ENCODE data around the gene CFAP69. TPM values are rescaled to one million over a fixed set of nuclear protein-coding genes. Genes with fewer than 3 reads are reported as not detected.

CFAP69 gene
- total RNA-seq: not detected
- polyA plus RNA-seq (2013, experiment 1 of 2): 0.08 TPM
- polyA plus RNA-seq (2013, experiment 2 of 2): 0.18 TPM
- total RNA-seq: 0 to 1.3 (median 0.30) reads per million in 172 experiments

GRCh38 chr7:90244909-90245851, at the start of gene CFAP69:
Gene CFAP69 (plus strand): TSS chr7:90245174. CDS start chr7:90245425, 251 bp downstream.
- POLR2A ChIA-PET: no interaction called here

GRCh38 chr7:90201500-90202195, 43.3 kb upstream of the CFAP69 start:
- DNase-seq (no peak), ATAC-seq (ENCODE audit: poor library complexity) (no peak)
- no peak overlapping the region for H3K27ac ChIP-seq (ENCODE audit: low read depth in 1 of 2, low read length in 2 of 2)
- no peaks in the 10 kb centered on the region for H3K4me1 ChIP-seq (ENCODE audit: insufficient read depth, low read length)
- CTCF ChIA-PET: no interaction called here
- TF ChIP-seq CTCF (IDR thresholded peaks at IDR 0.05): no peak
- POLR2A ChIA-PET: no interaction called here
- intact Hi-C loops (cut with DNase I, micrococcal nuclease): no loop called here
- peaks cover 0 to 5% of the 10 kb centered on the region in 2 experiments for H3K27me3 ChIP-seq (ENCODE audit: control insufficient read depth in 1 of 2, insufficient read depth in 2 of 2, low read length in 2 of 2)
- Mint-ChIP-seq H3K9me3 (no peaks in the 10 kb centered on the region), H3K36me3 (ENCODE audit: low read depth) (no peaks in the 10 kb centered on the region), H3K4me1 (ENCODE audit: low read depth) (no peaks in the 10 kb centered on the region), H3K4me3 (no peak overlapping the region), H3K27me3 (no peaks in the 10 kb centered on the region), H3K27ac (no peak overlapping the region)
- no peaks in the 10 kb centered on the region for H3K36me3 ChIP-seq (ENCODE audit: insufficient read depth, low read length)
- no peak overlapping the region for H3K4me3 ChIP-seq (ENCODE audit: low read length)
- H3K9me3 ChIP-seq (ENCODE audit: control insufficient read depth in 1 of 2, insufficient read depth in 1 of 2, low read length in 2 of 2): no peaks in the 10 kb centered on the region

More at GRCh38 chr7:90244909-90245851, at the start of gene CFAP69:
- Mint-ChIP-seq H3K9me3 (no peaks in the 10 kb centered on the region), H3K36me3 (ENCODE audit: low read depth) (peaks cover 5% of the 10 kb centered on the region), H3K4me1 (ENCODE audit: low read depth) (peaks cover 26% of the 10 kb centered on the region), H3K27me3 (peaks cover 67% of the 10 kb centered on the region), H3K4me3 (peak within 1 kb of the TSS; percentile 90), H3K27ac (peak within 1 kb of the TSS; percentile 15)
- no peak within 1 kb of the TSS for H3K27ac ChIP-seq (ENCODE audit: low read depth in 1 of 2, low read length in 2 of 2)
- H3K9me3 ChIP-seq (ENCODE audit: control insufficient read depth in 1 of 2, insufficient read depth in 1 of 2, low read length in 2 of 2): peaks cover 0 to 5% of the 10 kb centered on the region in 2 experiments
- H3K4me3 ChIP-seq (ENCODE audit: low read length): peak within 1 kb of the TSS; percentile 82
- TF ChIP-seq CTCF (IDR thresholded peaks at IDR 0.05): no peak
- H3K27me3 ChIP-seq (ENCODE audit: control insufficient read depth in 1 of 2, insufficient read depth in 2 of 2, low read length in 2 of 2): peaks cover 10 to 32% of the 10 kb centered on the region in 2 experiments
- no peaks in the 10 kb centered on the region for H3K36me3 ChIP-seq (ENCODE audit: insufficient read depth, low read length)
- peaks cover 17% of the 10 kb centered on the region for H3K4me1 ChIP-seq (ENCODE audit: insufficient read depth, low read length)
- CTCF ChIA-PET: no interaction called here
- DNase-seq (peak; percentile 73 to 90 (median 81)), ATAC-seq (ENCODE audit: poor library complexity) (peak; percentile 87)
- intact Hi-C loops (cut with DNase I, micrococcal nuclease): loop anchor here (5.0 kb wide), 3 partner anchors 102 to 162 kb away; partner anchors contain the start of genes GTPBP10 (in 2 of the 2) and CLDN12 (in 1 of the 2)

GRCh38 chr7:90207956-90208355, 37.0 kb upstream of the CFAP69 start:
- no peak overlapping the region for H3K27ac Mint-ChIP-seq
- ATAC-seq (ENCODE audit: poor library complexity): no peak
- CTCF ChIA-PET: no interaction called here

More at GRCh38 chr7:90207956-90208355, 37.0 kb upstream of the CFAP69 start:
- intact Hi-C loops (cut with DNase I, micrococcal nuclease): no loop called here
- Histone ChIP-seq H3K27ac (ENCODE audit: low read depth in 1 of 2, low read length in 2 of 2) (no peak overlapping the region), H3K4me3 (ENCODE audit: low read length) (no peak overlapping the region), H3K27me3 (ENCODE audit: control insufficient read depth in 1 of 2, insufficient read depth in 2 of 2, low read length in 2 of 2) (peaks cover 19 to 26% of the 10 kb centered on the region in 2 experiments), H3K9me3 (ENCODE audit: control insufficient read depth in 1 of 2, insufficient read depth in 1 of 2, low read length in 2 of 2) (no peaks in the 10 kb centered on the region), H3K36me3 (ENCODE audit: insufficient read depth, low read length) (no peaks in the 10 kb centered on the region), H3K4me1 (ENCODE audit: insufficient read depth, low read length) (peaks cover 3% of the 10 kb centered on the region)
- Mint-ChIP-seq H3K4me3 (no peak overlapping the region), H3K4me1 (ENCODE audit: low read depth) (peaks cover 5% of the 10 kb centered on the region), H3K9me3 (no peaks in the 10 kb centered on the region), H3K36me3 (ENCODE audit: low read depth) (no peaks in the 10 kb centered on the region), H3K27me3 (peaks cover 19% of the 10 kb centered on the region)
- no peak for TF ChIP-seq CTCF (IDR thresholded peaks at IDR 0.05)
- DNase-seq: no peak
- POLR2A ChIA-PET: no interaction called here

All from CD4-positive, alpha-beta T cell (primary cell).